Prostate gland (tissue), 2 donors: ENCODE data around the gene ADISSP. TPM values are rescaled to one million over a fixed set of nuclear protein-coding genes. Genes with fewer than 3 reads are reported as not detected.

Source experiments
- DNase-seq: peaks from one replicate; pipeline ENCODE4 v3.0.0-alpha.2; 2019; ENCODE audit warnings: low spot score
- H3K27ac ChIP-seq, 2 donors: fragments of 200-600 bp; sonication (generic); 2 replicates each; pipeline ENCODE4 v1.5.1; 2017 to 2019
- H3K27me3 ChIP-seq: fragments of 200-600 bp; sonication (generic); replicated peaks from 2 replicates; pipeline ENCODE4 v1.5.1; 2019; ENCODE audit not compliant: insufficient read depth
- H3K36me3 ChIP-seq, 2 donors: fragments of 200-600 bp; sonication (generic); 1 replicate in 1 of 2; 2 replicates in 1 of 2; pipeline versions ENCODE4 v1.5.1 to v1.8.1; 2017 to 2019
- H3K4me1 ChIP-seq: fragments of 200-600 bp; sonication (generic); replicated peaks from 2 replicates; pipeline ENCODE4 v1.5.1; 2019
- H3K4me3 ChIP-seq, 2 donors: fragments of 200-600 bp; sonication (generic); 2 replicates each; pipeline ENCODE4 v1.5.1; 2017 to 2019
- H3K9me3 ChIP-seq: fragments of 200-600 bp; sonication (generic); 2 replicates; pipeline ENCODE4 v1.5.1; 2017
- POLR2A ChIP-seq: fragments of 450-650 bp; IDR thresholded peaks from one replicate; pipeline ENCODE4 v1.6.1; 2016; ENCODE audit warnings: antibody characterized with exemption, mild to moderate bottlenecking
- POLR2AphosphoS5 ChIP-seq: sonication (generic); formaldehyde crosslinking; IDR thresholded peaks from one replicate; pipeline ENCODE4 v1.6.1; 2017; ENCODE audit warnings: antibody characterized with exemption
- WGBS: methylation state at CpG from one replicate; pipeline ENCODE4 v1.1.5; 2018; 5-methylcytosine and 5-hydroxymethylcytosine counted together
- intact Hi-C: fragments of 100-400 bp; cut with DNase I; formaldehyde crosslinking; loops from one replicate; pipeline ENCODE4 v1.14.2; 2022
- total RNA-seq, 2 donors: library from RNA; depleted of rRNA; stranded (reverse); fragments of >200 nt; gene quantifications; one replicate each; pipeline ENCODE4 v1.1.0, GENCODE V29; 2016
- TF ChIP-seq, protein P1 (sequence below), 4 experiments: fragments of 200-600 bp in 2 of 4; fragments of 450-650 bp in 2 of 4; sonication (generic) in 2 of 4; IDR thresholded peaks; 1 replicate in 3 of 4; 2 replicates in 1 of 4; pipeline ENCODE4 v1.5.1; 2016 to 2019; ENCODE audit warnings: antibody characterized with exemption in 4 of 4, mild to moderate bottlenecking in 2 of 4, moderate library complexity in 2 of 4

Gene ADISSP
- total RNA-seq, 2 donors from 2014 or later, result 11.8 to 14.6 TPM

DNA sequence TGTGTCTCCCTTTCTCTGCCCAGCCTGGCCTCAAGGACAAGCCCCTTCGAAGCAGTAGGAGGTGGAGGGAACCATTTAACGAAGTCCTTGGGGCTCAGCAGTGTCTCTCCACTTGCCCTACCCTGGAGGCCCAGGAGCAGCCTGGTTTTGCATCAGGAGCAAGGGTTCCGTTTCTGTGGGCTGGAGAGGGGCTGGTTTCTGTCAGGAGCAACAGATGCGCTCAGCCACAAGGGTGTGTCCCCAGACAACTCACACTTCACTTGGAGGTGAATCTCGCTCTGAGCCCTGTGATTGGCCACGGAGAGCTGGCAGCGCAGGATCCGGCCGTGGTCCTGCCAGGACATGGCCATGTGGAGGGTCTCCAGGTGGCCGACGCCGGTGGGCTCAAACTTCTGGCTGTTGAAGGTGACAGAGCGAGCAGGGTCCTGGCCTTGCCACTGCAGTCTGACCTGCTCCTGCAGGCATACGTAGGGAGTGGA is 62.0 kb downstream of the ADISSP start:
- Histone ChIP-seq H3K27me3 (no peaks in the 10 kb centered on the region), H3K36me3 (no peaks in the 10 kb centered on the region), H3K4me1 (no peaks in the 10 kb centered on the region), H3K9me3 (no peaks in the 10 kb centered on the region), H3K4me3 (no peak overlapping the region), H3K27ac (no peak overlapping the region)
- intact Hi-C loops, result no loop called here
- TF ChIP-seq, protein P1, sequence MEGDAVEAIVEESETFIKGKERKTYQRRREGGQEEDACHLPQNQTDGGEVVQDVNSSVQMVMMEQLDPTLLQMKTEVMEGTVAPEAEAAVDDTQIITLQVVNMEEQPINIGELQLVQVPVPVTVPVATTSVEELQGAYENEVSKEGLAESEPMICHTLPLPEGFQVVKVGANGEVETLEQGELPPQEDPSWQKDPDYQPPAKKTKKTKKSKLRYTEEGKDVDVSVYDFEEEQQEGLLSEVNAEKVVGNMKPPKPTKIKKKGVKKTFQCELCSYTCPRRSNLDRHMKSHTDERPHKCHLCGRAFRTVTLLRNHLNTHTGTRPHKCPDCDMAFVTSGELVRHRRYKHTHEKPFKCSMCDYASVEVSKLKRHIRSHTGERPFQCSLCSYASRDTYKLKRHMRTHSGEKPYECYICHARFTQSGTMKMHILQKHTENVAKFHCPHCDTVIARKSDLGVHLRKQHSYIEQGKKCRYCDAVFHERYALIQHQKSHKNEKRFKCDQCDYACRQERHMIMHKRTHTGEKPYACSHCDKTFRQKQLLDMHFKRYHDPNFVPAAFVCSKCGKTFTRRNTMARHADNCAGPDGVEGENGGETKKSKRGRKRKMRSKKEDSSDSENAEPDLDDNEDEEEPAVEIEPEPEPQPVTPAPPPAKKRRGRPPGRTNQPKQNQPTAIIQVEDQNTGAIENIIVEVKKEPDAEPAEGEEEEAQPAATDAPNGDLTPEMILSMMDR (IDR thresholded peaks at IDR 0.05), result no peak
- TF ChIP-seq POLR2A (no peak), POLR2AphosphoS5 (no peak)
- DNase-seq, result no peak
- WGBS, result 90% methylated on average over 14 of the region's 14 CpGs

DNA sequence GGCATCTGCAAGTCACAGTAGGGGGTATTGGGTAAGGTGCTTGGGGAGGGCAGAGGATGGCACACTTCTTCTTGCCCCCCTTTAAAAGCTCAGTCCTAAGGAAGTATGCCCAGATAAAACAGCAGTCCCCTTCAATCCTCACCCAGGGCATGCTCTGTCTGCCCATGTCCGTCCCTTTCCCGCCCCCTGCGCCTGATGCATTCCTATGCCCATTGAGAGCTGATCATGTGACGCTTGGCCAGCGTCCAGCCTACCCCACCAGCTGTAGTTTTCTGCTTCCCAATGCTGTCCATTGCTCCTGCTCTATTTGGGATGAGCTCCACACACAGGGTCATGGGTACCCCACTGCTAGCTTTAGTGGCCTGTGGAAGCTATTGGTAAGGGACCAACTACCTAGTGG is 63.5 kb downstream of the ADISSP start:
- H3K4me3 ChIP-seq, result no peak overlapping the region
- H3K4me1 ChIP-seq, result no peaks in the 10 kb centered on the region
- no peaks in the 10 kb centered on the region for H3K36me3 ChIP-seq
- no peaks in the 10 kb centered on the region for H3K27me3 ChIP-seq
- TF ChIP-seq POLR2A (no peak), POLR2AphosphoS5 (no peak)
- TF ChIP-seq, protein P1 (IDR thresholded peaks at IDR 0.05), result no peak
- no peak for DNase-seq
- no peaks in the 10 kb centered on the region for H3K9me3 ChIP-seq
- 86% methylated on average over 5 of the region's 5 CpGs for WGBS
- no peak overlapping the region for H3K27ac ChIP-seq
- intact Hi-C loops, result no loop called here

Other genes with a start within 250 kb of the ADISSP start
- not detected for gene GFRA4, start 104.4 kb downstream of the ADISSP start, total RNA-seq
- 10 to 100 TPM; 18.2 to 38.3 TPM for gene ADAM33, start 85.7 kb downstream of the ADISSP start, total RNA-seq
- 1 to 10 TPM in 1 of 2 donors, under 1 TPM in 1; 0.32 to 5.3 TPM for gene SIGLEC1, start 55.2 kb downstream of the ADISSP start, total RNA-seq
- gene HSPA12B, start 35.1 kb downstream of the ADISSP start, total RNA-seq, result 1 to 10 TPM; 3.9 to 9.4 TPM
- 1 to 10 TPM in 1 of 2 donors, not detected in 1; 1.6 TPM for gene SPEF1, start 13.7 kb upstream of the ADISSP start, total RNA-seq
- 10 to 100 TPM; 76.6 to 86.9 TPM for gene CENPB, start 19.0 kb upstream of the ADISSP start, total RNA-seq
- gene CDC25B, start 28.6 kb upstream of the ADISSP start, total RNA-seq, result 10 to 100 TPM in 1 of 2 donors, 1 to 10 TPM in 1; 8.7 to 25.6 TPM
- gene AP5S1, start 52.8 kb upstream of the ADISSP start, total RNA-seq, result 10 to 100 TPM; 21.1 to 28.0 TPM
- gene MAVS, start 79.1 kb upstream of the ADISSP start, total RNA-seq, result 10 to 100 TPM; 26.7 to 40.2 TPM
- gene PANK2, start 121.6 kb upstream of the ADISSP start, total RNA-seq, result 10 to 100 TPM; 49.7 to 53.9 TPM
- gene RNF24, start 247.8 kb upstream of the ADISSP start, total RNA-seq, result 10 to 100 TPM; 30.4 to 31.2 TPM